Lower leg skin (tissue), 4 donors: ENCODE results near the gene S100A13. TPM values are rescaled to one million over a fixed set of nuclear protein-coding genes. Genes with fewer than 3 reads are reported as not detected.

Experiments
- DNase-seq, 2 donors: peaks; one replicate each; pipeline ENCODE4 v3.0.0-alpha.2; 2019; ENCODE audit warnings: low spot score in 2 of 2
- H3K4me3 ChIP-seq: fragments of 200-600 bp; sonication (generic); 2 replicates; pipeline ENCODE4 v1.5.1; 2017; ENCODE audit warnings: mild to moderate bottlenecking, low read depth; ENCODE audit not compliant: poor library complexity, severe bottlenecking
- POLR2A ChIP-seq, 2 donors: fragments of 450-650 bp; IDR thresholded peaks; one replicate each; pipeline ENCODE4 v1.6.1; 2016 to 2017; ENCODE audit warnings: antibody characterized with exemption in 2 of 2, mild to moderate bottlenecking in 1 of 2, moderate library complexity in 1 of 2
- WGBS, 2 donors: methylation state at CpG; one replicate each; pipeline ENCODE4 v1.1.5; 2018; 5-methylcytosine and 5-hydroxymethylcytosine counted together
- intact Hi-C: fragments of 100-400 bp; cut with DNase I; formaldehyde crosslinking; loops from one replicate; pipeline ENCODE4 v1.15.0; 2023; ENCODE audit warnings: low total_unique reads
- total RNA-seq, 4 donors: library from RNA; depleted of rRNA; stranded (reverse); fragments of >200 nt; gene quantifications; one replicate each; pipeline ENCODE4 v1.1.0, GENCODE V29; 2016
- TF ChIP-seq, protein P1 (sequence below), 3 donors: fragments of 450-650 bp; IDR thresholded peaks; one replicate each; pipeline ENCODE4 v1.5.1; 2016; ENCODE audit warnings: antibody characterized with exemption in 3 of 3, mild to moderate bottlenecking in 3 of 3, moderate library complexity in 2 of 3

Gene S100A13
- total RNA-seq, 4 donors from 2014 or later: 44.1 to 72.8 (median 47.2) TPM

DNA sequence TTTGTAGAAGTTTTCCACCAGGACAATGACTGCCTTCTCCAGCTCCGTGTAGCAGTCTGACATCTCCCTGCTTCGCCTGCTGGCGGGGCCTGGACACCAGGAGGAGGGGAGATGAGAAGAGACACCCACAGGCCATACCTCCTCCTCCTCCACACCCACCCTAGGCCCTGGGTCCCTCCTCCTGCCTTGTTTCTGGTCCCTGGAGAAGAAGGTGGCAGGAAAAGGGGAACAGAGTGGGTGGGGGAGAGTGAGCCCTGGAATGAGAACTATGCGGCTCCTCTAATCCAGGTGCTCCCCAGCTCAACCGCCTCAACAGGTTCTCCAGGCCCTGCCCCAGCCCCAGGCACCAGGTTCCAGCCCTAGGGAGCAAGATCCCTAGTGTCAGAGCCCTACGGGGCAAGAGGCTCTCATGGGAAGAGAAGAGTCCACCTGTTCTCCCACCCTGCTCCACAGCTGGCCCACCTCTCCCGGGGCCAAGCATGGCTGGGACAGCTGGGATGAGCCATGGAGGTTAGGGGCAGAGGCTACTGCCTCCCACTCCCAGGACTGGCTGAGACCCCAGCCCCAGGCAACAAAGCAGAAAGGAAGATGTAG is 19.1 kb downstream of the S100A13 start:
- no peak for DNase-seq
- WGBS, 2 donors: 37 to 39% methylated on average over 6 to 7 of the region's 7 CpGs
- H3K4me3 ChIP-seq: no peak overlapping the region
- TF ChIP-seq POLR2A (IDR thresholded peaks at IDR 0.05): no peak
- TF ChIP-seq, protein P1, sequence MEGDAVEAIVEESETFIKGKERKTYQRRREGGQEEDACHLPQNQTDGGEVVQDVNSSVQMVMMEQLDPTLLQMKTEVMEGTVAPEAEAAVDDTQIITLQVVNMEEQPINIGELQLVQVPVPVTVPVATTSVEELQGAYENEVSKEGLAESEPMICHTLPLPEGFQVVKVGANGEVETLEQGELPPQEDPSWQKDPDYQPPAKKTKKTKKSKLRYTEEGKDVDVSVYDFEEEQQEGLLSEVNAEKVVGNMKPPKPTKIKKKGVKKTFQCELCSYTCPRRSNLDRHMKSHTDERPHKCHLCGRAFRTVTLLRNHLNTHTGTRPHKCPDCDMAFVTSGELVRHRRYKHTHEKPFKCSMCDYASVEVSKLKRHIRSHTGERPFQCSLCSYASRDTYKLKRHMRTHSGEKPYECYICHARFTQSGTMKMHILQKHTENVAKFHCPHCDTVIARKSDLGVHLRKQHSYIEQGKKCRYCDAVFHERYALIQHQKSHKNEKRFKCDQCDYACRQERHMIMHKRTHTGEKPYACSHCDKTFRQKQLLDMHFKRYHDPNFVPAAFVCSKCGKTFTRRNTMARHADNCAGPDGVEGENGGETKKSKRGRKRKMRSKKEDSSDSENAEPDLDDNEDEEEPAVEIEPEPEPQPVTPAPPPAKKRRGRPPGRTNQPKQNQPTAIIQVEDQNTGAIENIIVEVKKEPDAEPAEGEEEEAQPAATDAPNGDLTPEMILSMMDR (IDR thresholded peaks at IDR 0.05): no peak
- intact Hi-C loops: no loop called here

DNA sequence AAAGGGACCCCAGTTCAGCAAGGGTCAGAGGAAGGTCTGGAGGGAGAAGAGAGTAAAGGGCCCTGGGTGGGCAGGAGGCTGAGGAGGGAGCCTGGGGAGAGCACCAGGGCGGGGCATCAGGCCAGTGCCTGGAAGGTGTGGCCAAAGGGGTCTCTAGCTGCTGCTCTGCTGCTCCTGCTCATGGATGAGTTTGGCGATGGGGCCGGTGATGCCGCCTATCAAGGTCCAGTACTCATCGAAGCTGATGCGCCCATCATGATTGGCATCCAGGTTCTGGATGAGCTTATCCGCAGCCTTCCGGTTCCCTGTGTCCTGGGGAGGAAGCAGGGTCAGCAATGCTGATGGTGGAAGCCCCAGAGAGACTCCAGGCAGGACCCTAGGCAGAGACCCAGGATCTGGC is 19.9 kb downstream of the S100A13 start:
- intact Hi-C loops: no loop called here
- no peak overlapping the region for H3K4me3 ChIP-seq
- TF ChIP-seq, protein P1 (IDR thresholded peaks at IDR 0.05): no peak
- no peak for TF ChIP-seq POLR2A (IDR thresholded peaks at IDR 0.05)
- DNase-seq: no peak
- 80 to 92% methylated on average over 8 of the region's 8 CpGs for WGBS, 2 donors

DNA sequence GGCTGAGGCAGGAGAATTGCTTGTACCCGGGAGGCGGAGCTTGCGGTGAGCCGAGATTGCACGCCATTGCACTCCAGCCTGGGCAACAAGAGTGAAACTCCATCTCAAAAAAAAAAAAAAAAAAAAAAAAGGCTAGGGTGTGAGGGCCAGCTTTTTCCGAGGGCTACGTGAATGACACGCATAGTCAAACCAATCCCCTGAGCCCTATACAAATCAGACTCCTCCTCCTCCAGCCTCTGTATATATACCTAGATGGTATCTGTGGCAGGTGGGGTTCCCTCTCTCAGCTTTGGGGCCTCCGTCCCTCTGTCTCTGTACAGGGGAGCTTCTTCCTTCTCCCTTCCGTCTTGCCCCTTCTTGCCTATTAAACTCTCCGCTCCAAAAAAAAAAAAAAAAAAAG is 21.1 kb downstream of the S100A13 start:
- 92 to 94% methylated on average over 11 of the region's 11 CpGs for WGBS, 2 donors
- TF ChIP-seq, protein P1 (IDR thresholded peaks at IDR 0.05): no peak
- no peak for TF ChIP-seq POLR2A (IDR thresholded peaks at IDR 0.05)
- no peak overlapping the region for H3K4me3 ChIP-seq
- intact Hi-C loops: no loop called here
- DNase-seq: no peak

DNA sequence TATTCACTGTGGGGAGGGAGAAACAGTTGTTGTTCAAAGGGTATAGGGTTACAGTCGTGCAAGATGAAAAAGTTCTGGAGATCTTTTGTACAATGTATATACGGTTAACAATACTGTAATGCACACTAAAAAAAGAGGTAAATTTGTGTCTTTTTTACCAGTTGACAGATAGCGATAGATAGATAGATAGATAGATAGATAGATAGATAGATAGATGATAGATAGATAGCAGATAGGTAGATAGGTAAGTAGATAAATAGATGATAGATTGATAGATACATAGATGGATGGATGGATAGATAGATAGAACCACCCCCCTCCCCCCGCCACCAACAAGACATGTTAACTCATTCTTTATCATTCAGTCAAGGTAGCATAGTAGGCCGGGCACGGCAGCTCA is 24.6 kb downstream of the S100A13 start:
- no peak overlapping the region for H3K4me3 ChIP-seq
- WGBS, 2 donors: 86 to 94% methylated on average over 6 of the region's 6 CpGs
- no peak for DNase-seq
- TF ChIP-seq, protein P1 (IDR thresholded peaks at IDR 0.05): no peak
- no peak for TF ChIP-seq POLR2A (IDR thresholded peaks at IDR 0.05)
- intact Hi-C loops: no loop called here

DNA sequence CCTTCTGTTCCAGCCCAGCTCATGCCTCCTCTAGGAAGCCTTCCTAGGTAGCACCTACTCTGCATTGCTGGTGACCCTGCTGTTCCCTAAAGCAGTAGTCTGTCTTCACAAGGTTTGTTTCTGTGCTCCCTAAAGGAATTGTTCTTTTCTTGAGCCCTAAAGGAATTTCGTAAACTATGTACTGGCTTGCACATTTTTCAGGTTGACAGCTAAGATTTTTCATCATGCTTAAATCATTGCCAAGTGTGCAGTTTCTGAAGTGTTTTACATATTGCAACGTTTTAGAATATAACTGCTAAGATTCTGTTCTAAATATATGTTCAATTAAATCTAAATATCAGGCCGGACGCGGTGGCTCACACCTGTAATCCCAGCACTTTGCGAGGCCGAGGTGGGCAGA is 27.5 kb downstream of the S100A13 start:
- WGBS, 2 donors: 88 to 90% methylated on average over 7 of the region's 7 CpGs
- intact Hi-C loops: no loop called here
- TF ChIP-seq, protein P1 (IDR thresholded peaks at IDR 0.05): no peak
- no peak for TF ChIP-seq POLR2A (IDR thresholded peaks at IDR 0.05)
- H3K4me3 ChIP-seq: no peak overlapping the region
- no peak for DNase-seq
